AG04450 (cell line): ENCODE measurements around the gene EXD1. TPM values are rescaled to one million over a fixed set of nuclear protein-coding genes. Genes with fewer than 3 reads are reported as not detected.
"Not testable (repeated sequence)": the region's sequence is repeated elsewhere in the genome, so short reads cannot be mapped to it uniquely, and the experiment has no call there.

Source experiments
- CTCF ChIA-PET: fragments of 300-600, 350-600 bp; formaldehyde crosslinking; extraction: SDS; loops from one replicate; lab custom pipeline; 2022; ENCODE audit warnings: antibody characterized with exemption, inconsistent platforms; lab: Charles Lee
- POLR2A ChIA-PET: fragments of 350-600 bp; formaldehyde crosslinking; extraction: SDS; loops from one replicate; lab custom pipeline; 2021; ENCODE audit warnings: antibody characterized with exemption, inconsistent platforms; lab: Yijun Ruan, JAX
- DNase-seq: peaks from one replicate; pipeline ENCODE4 v3.0.0-alpha.2; 2011; ENCODE audit warnings: low read depth, low spot score
- H3K27ac ChIP-seq: one replicate; pipeline ENCODE4 v1.5.1; 2012; ENCODE audit warnings: low read depth, low read length, control low read depth
- H3K27me3 ChIP-seq: one replicate; pipeline ENCODE4 v1.6.0; 2012; ENCODE audit warnings: low read length; ENCODE audit not compliant: control insufficient read depth, insufficient read depth
- H3K4me3 ChIP-seq: 2 replicates; pipeline ENCODE4 v1.5.1; 2011; ENCODE audit warnings: mild to moderate bottlenecking, low read depth, low read length, control low read depth
- H3K9me3 ChIP-seq: 2 replicates; pipeline ENCODE4 v1.5.1; 2012; ENCODE audit warnings: low read length; ENCODE audit not compliant: control insufficient read depth, insufficient read depth
- polyA plus RNA-seq: library from polyadenylated mRNA; depleted of rRNA; stranded (reverse); fragments of >200 nt; gene quantifications from 2 replicates; pipeline ENCODE4 v1.2.3, GENCODE V29; 2011
- TF ChIP-seq, protein P1 (sequence below): IDR thresholded peaks from 2 replicates; pipeline ENCODE4 v1.5.1; 2011; ENCODE audit warnings: low read depth, low read length, control low read depth, inconsistent platforms

The EXD1 gene
- polyA plus RNA-seq, 1 experiment = not detected

GRCh38 chr15:41269887-41270286, 39.3 kb upstream of the EXD1 start:
- Histone ChIP-seq H3K9me3 (no peaks in the 10 kb centered on the region), H3K4me3 (no peak overlapping the region), H3K27me3 (no peaks in the 10 kb centered on the region), H3K27ac (no peak overlapping the region)
- ChIA-PET CTCF (interaction anchor here (1.0 to 1.5 kb wide), 2 partner anchors 39 to 63 kb away, joined by 3 to 4 read pairs; partner anchors contain the start of genes CHP1, NUSAP1 and OIP5), POLR2A (interaction anchor here (0.6 kb wide), 1 partner anchor 153 kb away, joined by 3 read pairs; no protein-coding TSS in a partner anchor)
- DNase-seq = no peak
- TF ChIP-seq, protein P1, sequence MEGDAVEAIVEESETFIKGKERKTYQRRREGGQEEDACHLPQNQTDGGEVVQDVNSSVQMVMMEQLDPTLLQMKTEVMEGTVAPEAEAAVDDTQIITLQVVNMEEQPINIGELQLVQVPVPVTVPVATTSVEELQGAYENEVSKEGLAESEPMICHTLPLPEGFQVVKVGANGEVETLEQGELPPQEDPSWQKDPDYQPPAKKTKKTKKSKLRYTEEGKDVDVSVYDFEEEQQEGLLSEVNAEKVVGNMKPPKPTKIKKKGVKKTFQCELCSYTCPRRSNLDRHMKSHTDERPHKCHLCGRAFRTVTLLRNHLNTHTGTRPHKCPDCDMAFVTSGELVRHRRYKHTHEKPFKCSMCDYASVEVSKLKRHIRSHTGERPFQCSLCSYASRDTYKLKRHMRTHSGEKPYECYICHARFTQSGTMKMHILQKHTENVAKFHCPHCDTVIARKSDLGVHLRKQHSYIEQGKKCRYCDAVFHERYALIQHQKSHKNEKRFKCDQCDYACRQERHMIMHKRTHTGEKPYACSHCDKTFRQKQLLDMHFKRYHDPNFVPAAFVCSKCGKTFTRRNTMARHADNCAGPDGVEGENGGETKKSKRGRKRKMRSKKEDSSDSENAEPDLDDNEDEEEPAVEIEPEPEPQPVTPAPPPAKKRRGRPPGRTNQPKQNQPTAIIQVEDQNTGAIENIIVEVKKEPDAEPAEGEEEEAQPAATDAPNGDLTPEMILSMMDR = no peak

DNA sequence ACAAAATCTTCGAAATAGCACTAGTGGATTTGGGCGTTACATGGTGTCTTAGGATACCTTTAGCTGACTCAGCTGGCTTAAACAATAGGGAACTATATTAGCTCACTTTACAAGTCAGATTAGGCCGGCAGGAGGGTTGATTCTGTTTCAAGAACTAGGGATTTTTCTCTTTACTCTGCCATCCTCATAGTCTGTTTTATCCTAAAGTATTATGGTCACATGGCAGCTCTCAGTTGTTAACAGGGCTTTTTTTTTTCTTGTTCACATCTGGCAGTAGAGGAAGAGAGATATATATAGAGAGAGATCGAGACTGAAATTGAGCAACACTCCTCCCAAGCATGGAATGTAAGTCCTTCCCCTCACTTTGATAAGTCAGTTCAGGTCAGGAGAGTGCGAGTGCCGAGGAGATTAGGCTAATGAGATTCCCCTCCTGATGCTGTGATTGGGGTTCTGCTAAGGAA, 33.4 kb upstream of the EXD1 start:
- no peak overlapping the region for H3K27ac ChIP-seq
- CTCF ChIA-PET = no interaction called here
- no peaks in the 10 kb centered on the region for H3K9me3 ChIP-seq
- H3K27me3 ChIP-seq = no peaks in the 10 kb centered on the region
- H3K4me3 ChIP-seq = no peak overlapping the region
- POLR2A ChIA-PET = interaction anchor here (0.6 kb wide), 2 partner anchors 28 to 1143 kb away, joined by 3 to 6 read pairs; no protein-coding TSS in a partner anchor
- DNase-seq = no peak
- TF ChIP-seq, protein P1 = no peak

DNA sequence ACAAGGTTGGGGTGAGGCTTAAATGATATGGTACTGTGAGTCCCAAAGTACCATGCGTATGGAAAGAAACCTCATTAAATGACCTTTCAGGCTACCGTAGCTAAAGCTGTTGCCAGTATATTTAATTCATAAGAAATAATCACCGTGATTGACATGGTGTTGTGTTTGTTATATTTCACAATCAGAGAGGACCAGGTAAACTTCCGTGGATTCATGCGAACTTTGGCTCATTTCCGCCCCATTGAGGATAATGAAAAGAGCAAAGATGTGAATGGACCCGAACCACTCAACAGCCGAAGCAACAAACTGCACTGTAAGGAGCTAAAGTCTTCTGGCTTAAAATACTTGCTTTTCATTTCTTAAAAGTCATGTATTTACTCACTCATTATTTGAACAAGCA, 32.0 kb upstream of the EXD1 start:
- H3K9me3 ChIP-seq = no peaks in the 10 kb centered on the region
- DNase-seq = no peak
- no peak overlapping the region for H3K4me3 ChIP-seq
- TF ChIP-seq, protein P1 = no peak
- ChIA-PET POLR2A (interaction anchor here (0.6 kb wide), 1 partner anchor 11 kb away, joined by 3 read pairs; no protein-coding TSS in a partner anchor), CTCF (no interaction called here)
- H3K27ac ChIP-seq = no peak overlapping the region
- H3K27me3 ChIP-seq = no peaks in the 10 kb centered on the region

GRCh38 chr15:41260924-41261323, 30.4 kb upstream of the EXD1 start:
- H3K27ac ChIP-seq, H3K4me3 ChIP-seq, POLR2A ChIA-PET, DNase-seq, H3K27me3 ChIP-seq, CTCF ChIA-PET, H3K9me3 ChIP-seq: not testable (repeated sequence)

GRCh38 chr15:41259546-41260189, 29.1 kb upstream of the EXD1 start:
- ChIA-PET POLR2A (interaction anchor here (0.6 kb wide), 1 partner anchor 161 kb away, joined by 3 read pairs; no protein-coding TSS in a partner anchor), CTCF (no interaction called here)
- Histone ChIP-seq H3K4me3 (no peak overlapping the region), H3K9me3 (no peaks in the 10 kb centered on the region), H3K27ac (no peak overlapping the region), H3K27me3 (no peaks in the 10 kb centered on the region)
- TF ChIP-seq, protein P1 = no peak
- DNase-seq = no peak
